A549 treated with AZD9567 at 1 μM for 4 hours (cell line): ENCODE results near the gene TRIM60. TPM values are rescaled to one million over a fixed set of nuclear protein-coding genes. Genes with fewer than 3 reads are reported as not detected.

ENCODE experiments used
- total RNA-seq: library from RNA; stranded (reverse); fragments of 200-300 nt; extraction: Qiagen RNA extraction; gene quantifications from 5 replicates; pipeline ENCODE4 v1.2.3, GENCODE V29; 2022; ENCODE audit not compliant: insufficient read depth

Gene TRIM60
- not detected in 5 replicates for total RNA-seq

GRCh38 chr4:165031436-165032211 lies at the start of gene TRIM60:
Gene TRIM60, plus strand, starts transcription at chr4:165031999. Its CDS starts 8,074 bp downstream, at chr4:165040073.

GRCh38 chr4:165053645-165054044 lies 21.8 kb downstream of the TRIM60 start, which contains the start of gene TRIM75:
Gene TRIM75, plus strand, starts transcription at chr4:165053866. Its CDS starts 5,282 bp downstream, at chr4:165059148.

Other genes starting within 250 kb of the TRIM60 start
- not detected in 5 replicates for gene APELA, start 154.8 kb upstream of the TRIM60 start, total RNA-seq
- not detected in 5 replicates for gene TRIM61, start 54.3 kb upstream of the TRIM60 start, total RNA-seq
- not detected in 5 replicates for gene TRIM75, start 21.9 kb downstream of the TRIM60 start, total RNA-seq
- gene TMEM192, start 80.9 kb downstream of the TRIM60 start, total RNA-seq, result 7.8 to 9.7 TPM (median 8.9 TPM) in 5 replicates
- 12.9 to 22.9 TPM (median 16.1 TPM) in 5 replicates for gene KLHL2, start 175.6 kb downstream of the TRIM60 start, total RNA-seq